ENCODE measurements around the gene GPR119. TPM values are rescaled to one million over a fixed set of nuclear protein-coding genes. Genes with fewer than 3 reads are reported as not detected.

Gene GPR119
- total RNA-seq, 1 experiment from 2014 or later: not detected

DNA sequence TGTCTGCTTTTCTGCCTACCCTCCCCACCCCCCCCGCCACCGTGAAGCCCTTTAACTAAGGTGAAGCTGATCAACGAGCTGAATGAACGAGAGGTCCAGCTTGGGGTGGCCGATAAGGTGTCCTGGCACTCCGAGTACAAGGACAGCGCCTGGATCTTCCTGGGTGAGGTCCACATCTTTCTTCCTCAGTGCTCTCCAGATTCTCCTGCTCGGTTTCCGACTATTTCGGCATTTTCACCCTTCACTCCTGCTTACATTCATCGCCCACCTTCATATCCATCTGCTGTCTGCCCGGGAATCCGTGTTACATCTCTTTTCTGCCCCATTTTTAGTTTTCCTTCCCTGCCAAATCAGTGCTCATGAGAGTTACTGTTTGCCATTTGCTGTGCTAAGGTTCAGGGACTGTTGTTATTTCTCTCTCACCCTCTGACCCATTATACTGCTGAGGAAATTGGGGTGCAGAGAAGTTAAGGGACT is 16.8 kb upstream of the GPR119 start:
- no peak for DNase-seq
- peaks cover 20% of the 10 kb centered on the region for H3K27me3 Mint-ChIP-seq (ENCODE audit: low read depth)
- Histone ChIP-seq H3T11ph (ENCODE audit: low read length) (no peak overlapping the region), H2BK12ac (ENCODE audit: insufficient read length, low read depth, low read length) (no peak overlapping the region), H2AFZ (ENCODE audit: low read length) (no peak overlapping the region), H2BK15ac (ENCODE audit: low read depth, low read length) (no peak overlapping the region), H3K4me2 (ENCODE audit: insufficient read depth, insufficient read length, low read length) (peak overlapping the region; percentile 87), H3K79me2 (ENCODE audit: insufficient read depth, low read length) (no peaks in the 10 kb centered on the region), H2BK120ac (ENCODE audit: low read depth, low read length, poor library complexity, severe bottlenecking) (no peak overlapping the region), H4K20me1 (ENCODE audit: control insufficient read depth, insufficient read depth, insufficient read length) (no peaks in the 10 kb centered on the region), H3K4ac (ENCODE audit: low read depth, low read length) (no peak overlapping the region), H2AK5ac (ENCODE audit: insufficient read length, low read length) (no peak overlapping the region), H3K9ac (ENCODE audit: extremely low read depth, insufficient read length, low read length) (peak overlapping the region; percentile 39), H3K18ac (ENCODE audit: insufficient read length, low read depth, low read length) (no peak overlapping the region), H3K56ac (ENCODE audit: insufficient read length, low read depth, low read length) (no peak overlapping the region), H3K27me3 (ENCODE audit: insufficient read depth, low read length) (no peaks in the 10 kb centered on the region), H4K91ac (ENCODE audit: insufficient read length, low read depth, low read length) (no peak overlapping the region), H3K4me1 (ENCODE audit: insufficient read depth, low read length) (no peaks in the 10 kb centered on the region), H4K8ac (replicated peaks; ENCODE audit: insufficient read length, low read depth, low read length) (no peak overlapping the region), H4K5ac (ENCODE audit: insufficient read length, low read depth, low read length) (no peak overlapping the region), H3K79me1 (ENCODE audit: insufficient read depth, low read depth, low read length, poor library complexity, severe bottlenecking) (no peaks in the 10 kb centered on the region), H2BK5ac (ENCODE audit: insufficient read length, low read length) (no peak overlapping the region), H3K9me3 (ENCODE audit: control insufficient read depth, low read depth, low read length) (peaks cover 14% of the 10 kb centered on the region), H3K27ac (ENCODE audit: insufficient read length, low read depth, low read length) (no peak overlapping the region), H2BK20ac (ENCODE audit: low read depth, low read length, poor library complexity, severe bottlenecking) (no peak overlapping the region), H3K14ac (ENCODE audit: insufficient read depth, low read length) (no peak overlapping the region), H3K23me2 (ENCODE audit: insufficient read length, low read depth, low read length, poor library complexity, severe bottlenecking) (peaks cover 4% of the 10 kb centered on the region), H3K23ac (ENCODE audit: insufficient read length, low read depth, low read length) (no peak overlapping the region)
- H3K4me3 Mint-ChIP-seq: peak overlapping the region; percentile 76 to 86
- H3K36me3 Mint-ChIP-seq (ENCODE audit: insufficient read depth in 1 of 3, low read depth in 3 of 3): peaks cover 2 to 30% (median 18%) of the 10 kb centered on the region in 3 experiments; a peak in 6 of 7 replicates
- TF ChIP-seq, protein P1, sequence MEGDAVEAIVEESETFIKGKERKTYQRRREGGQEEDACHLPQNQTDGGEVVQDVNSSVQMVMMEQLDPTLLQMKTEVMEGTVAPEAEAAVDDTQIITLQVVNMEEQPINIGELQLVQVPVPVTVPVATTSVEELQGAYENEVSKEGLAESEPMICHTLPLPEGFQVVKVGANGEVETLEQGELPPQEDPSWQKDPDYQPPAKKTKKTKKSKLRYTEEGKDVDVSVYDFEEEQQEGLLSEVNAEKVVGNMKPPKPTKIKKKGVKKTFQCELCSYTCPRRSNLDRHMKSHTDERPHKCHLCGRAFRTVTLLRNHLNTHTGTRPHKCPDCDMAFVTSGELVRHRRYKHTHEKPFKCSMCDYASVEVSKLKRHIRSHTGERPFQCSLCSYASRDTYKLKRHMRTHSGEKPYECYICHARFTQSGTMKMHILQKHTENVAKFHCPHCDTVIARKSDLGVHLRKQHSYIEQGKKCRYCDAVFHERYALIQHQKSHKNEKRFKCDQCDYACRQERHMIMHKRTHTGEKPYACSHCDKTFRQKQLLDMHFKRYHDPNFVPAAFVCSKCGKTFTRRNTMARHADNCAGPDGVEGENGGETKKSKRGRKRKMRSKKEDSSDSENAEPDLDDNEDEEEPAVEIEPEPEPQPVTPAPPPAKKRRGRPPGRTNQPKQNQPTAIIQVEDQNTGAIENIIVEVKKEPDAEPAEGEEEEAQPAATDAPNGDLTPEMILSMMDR (conservative IDR thresholded peaks at IDR 0.05): no peak
- peak overlapping the region in 1 of 3 experiments; percentile 2; a peak in 3 of 7 replicates for H3K27ac Mint-ChIP-seq
- no peaks in the 10 kb centered on the region for H3K4me1 Mint-ChIP-seq
- H3K9me3 Mint-ChIP-seq: peaks cover 0 to 43% of the 10 kb centered on the region in 2 experiments; a peak in 2 of 5 replicates
- no CpG with 5 or more reads among the region's 13 CpGs for WGBS (ENCODE audit: extremely low coverage, insufficient read length, low lambda C conversion rate)
